GM12872 (cell line): ENCODE data around the gene CACNA1C.

Experiments
- TF ChIP-seq, protein P1 (sequence below): IDR thresholded peaks from 3 replicates; pipeline ENCODE4 v1.5.1; 2011; ENCODE audit warnings: low read depth, mild to moderate bottlenecking, low read length, moderate library complexity; ENCODE audit not compliant: insufficient read depth

CACNA1C gene

DNA sequence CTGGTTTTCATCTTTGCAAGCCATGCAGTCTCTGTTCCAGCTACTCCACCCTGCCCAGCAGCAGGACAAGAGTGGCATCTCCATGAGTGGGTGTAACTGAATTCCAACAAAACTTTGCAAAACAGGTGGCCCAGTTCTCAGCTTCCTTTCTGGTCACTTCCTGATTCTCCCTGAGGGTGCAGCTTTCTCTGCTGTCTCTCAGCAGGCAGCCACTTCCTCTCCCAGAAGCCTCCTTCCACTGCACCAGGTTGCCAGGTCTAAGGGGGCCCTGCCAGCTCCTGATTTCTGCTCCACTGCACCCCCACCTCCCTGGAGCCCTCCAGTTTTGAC is 400.9 kb downstream of the CACNA1C start:
- TF ChIP-seq, protein P1, sequence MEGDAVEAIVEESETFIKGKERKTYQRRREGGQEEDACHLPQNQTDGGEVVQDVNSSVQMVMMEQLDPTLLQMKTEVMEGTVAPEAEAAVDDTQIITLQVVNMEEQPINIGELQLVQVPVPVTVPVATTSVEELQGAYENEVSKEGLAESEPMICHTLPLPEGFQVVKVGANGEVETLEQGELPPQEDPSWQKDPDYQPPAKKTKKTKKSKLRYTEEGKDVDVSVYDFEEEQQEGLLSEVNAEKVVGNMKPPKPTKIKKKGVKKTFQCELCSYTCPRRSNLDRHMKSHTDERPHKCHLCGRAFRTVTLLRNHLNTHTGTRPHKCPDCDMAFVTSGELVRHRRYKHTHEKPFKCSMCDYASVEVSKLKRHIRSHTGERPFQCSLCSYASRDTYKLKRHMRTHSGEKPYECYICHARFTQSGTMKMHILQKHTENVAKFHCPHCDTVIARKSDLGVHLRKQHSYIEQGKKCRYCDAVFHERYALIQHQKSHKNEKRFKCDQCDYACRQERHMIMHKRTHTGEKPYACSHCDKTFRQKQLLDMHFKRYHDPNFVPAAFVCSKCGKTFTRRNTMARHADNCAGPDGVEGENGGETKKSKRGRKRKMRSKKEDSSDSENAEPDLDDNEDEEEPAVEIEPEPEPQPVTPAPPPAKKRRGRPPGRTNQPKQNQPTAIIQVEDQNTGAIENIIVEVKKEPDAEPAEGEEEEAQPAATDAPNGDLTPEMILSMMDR, result no peak

DNA sequence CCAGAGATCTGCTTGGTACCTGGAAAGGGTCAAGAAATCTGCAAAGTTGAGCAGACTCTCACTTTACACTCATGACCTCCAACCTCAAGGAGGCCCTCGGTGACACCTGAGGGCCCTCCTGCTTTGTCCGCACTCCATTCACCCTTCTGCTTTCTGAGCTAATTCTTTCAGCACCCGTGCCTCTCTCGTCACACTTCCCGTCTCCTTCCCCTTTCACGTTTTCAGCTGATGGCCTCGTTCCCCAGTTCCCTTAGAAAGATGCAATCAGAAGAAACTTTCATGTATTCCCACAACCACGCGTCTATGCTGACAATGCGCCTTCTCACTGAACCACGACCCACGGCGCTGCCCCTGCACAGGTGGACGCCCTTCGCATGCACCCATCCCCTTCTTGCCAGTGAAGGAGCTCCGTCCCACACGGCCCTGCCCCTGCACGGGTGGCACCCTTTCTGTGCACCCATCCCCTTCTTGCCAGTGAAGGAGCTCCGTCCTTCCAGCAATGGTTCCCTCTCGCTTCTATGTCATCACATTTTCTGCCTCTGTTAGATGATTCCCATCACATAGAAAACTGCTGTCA is 401.9 kb downstream of the CACNA1C start:
- TF ChIP-seq, protein P1, result no peak

DNA sequence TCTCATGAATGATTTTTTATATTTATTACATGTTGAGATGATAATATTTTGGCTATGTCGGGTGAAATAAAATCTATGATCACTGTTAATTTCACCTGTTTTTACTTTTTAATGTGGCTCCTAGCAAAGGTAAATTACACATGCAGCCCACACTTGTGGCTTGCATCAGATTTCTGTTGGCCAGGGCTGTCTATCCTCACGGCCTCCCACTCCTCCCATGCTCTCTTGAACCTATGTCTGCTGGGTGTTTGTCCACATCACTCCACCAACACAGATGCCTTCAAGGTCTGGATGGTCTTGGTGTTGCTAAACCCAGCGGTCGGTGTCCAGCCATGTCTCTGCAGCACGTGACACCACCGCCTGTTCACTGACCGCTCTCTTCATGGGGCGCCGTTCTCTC is 402.6 kb downstream of the CACNA1C start:
- TF ChIP-seq, protein P1, result no peak

DNA sequence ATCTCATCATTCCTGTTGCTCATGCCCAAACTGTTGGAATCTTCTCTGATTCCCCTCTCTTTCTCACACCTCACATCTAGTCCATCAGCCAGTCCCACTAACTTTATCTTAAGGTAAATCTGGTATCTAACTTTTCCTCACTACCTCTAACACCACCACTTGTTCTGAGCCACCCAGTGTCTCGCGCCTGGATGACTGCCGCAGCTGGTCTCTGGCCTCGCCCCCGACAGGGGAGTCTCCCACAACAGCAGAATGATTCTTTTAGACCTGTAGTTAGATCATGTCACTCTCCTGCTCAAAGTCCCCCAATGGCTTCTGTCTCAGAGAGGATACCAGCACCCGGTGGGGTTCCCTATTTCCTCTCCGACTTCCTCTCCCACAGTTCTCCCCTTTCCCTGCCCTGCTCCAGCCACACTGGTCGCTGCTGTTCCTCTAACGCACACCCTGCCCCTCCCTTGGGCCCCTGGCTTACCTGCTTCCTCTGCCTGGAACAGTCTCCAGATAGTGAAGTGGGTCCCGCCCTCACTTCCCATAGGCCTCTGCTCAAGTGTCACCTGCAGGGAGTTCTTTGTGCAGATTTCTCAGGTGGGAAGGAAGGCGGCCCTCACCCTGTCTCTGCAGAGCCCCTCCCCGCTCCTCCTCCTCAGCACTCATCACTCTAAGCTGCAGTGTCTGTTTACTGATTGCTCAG is 403.5 kb downstream of the CACNA1C start:
- TF ChIP-seq, protein P1, result no peak

DNA sequence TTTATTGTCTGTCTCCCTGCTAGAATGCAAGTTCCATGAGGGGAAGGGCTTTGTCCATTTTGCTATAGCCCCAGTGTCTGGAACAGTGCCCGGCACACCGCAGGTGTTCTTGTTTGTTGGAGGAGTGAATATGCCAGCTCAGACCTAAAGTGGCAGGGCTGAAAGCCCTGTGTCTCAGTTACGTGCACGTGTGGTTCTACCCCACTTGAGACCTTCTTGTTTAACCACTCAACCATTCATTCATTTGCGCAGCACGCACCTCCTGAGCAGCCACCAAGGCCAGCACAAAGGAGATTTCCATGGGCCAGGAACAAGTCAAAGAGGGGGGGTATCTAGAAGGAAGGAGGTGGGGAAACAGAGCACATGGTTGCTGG is 404.0 kb downstream of the CACNA1C start:
- TF ChIP-seq, protein P1, result no peak

DNA sequence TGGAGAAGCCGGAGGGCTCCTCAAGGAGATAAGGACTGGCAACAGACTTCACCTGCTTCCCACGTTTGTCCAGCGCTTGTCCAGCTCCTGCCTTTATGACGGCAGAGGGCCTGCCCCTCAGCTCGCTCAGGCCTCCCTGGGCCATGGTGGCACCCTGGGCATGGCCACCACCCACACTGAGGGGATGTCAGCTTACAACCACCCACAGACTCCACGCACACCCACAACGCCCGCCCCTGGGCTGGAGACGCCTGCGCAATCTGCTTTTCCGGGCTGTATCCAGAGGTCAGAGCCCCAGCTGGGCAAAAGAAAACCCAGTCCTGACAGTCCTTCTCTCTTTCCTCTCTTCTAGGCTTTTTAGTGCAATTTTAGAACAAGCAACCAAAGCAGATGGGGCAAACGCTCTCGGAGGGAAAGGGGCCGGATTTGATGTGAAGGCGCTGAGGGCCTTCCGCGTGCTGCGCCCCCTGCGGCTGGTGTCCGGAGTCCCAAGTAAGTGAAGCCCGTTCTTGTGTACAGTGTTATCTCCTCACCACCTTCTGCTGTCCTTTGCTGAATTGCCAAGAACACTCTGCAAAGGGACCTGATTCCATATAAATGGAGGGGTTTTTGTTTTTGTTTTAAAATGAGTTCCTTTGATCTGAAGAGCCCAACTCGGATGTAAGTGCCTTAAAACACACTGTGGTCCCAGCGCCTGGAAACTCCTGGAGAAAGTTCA is 404.6 kb downstream of the CACNA1C start:
- TF ChIP-seq, protein P1, result no peak

DNA sequence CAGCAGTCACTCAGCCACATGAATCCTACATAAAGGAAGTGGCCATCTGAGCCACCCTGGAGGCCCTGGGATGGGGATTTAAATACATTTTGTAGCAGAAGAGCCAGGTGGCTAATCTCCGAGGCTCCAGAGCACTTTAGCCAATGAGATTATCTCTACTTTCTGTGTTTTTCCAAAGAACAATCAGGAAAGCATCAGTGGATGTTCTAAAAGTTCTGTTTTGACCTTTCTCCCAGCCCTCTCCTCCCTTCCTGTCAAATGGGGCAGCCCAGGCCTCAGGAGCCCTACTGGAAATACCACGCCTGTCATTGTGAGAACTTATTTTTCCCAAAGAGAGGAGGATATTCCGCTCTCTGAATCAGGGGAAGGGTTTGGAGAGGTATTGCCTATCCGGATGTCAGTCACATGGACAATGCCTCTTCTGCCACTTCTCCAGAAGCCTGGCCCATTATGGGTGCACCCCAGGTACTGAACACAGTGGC is 405.2 kb downstream of the CACNA1C start:
- TF ChIP-seq, protein P1, result no peak
